ENCODE results near the gene PTPN14.
A peak's percentile ranks its signal among the peaks of the same experiment; 100 is the strongest.

PTPN14 gene

GRCh38 chr1:214439352-214440119, 111.9 kb downstream of the PTPN14 start:
- H3K27ac ChIP-seq (ENCODE audit: low read depth, low read length), result peak overlapping the region; percentile 36
- H3K36me3 ChIP-seq (ENCODE audit: control insufficient read depth, insufficient read depth, low read length), result no peaks in the 10 kb centered on the region
- no peak overlapping the region for H2AK5ac ChIP-seq (ENCODE audit: low read length)
- H3K4me1 ChIP-seq (ENCODE audit: control insufficient read depth, low read depth, low read length), result peaks cover 21% of the 10 kb centered on the region
- no peak overlapping the region for H3K4me2 ChIP-seq (ENCODE audit: low read length)
- no peak overlapping the region for H4K5ac ChIP-seq (ENCODE audit: low read length)
- H3K4ac ChIP-seq (ENCODE audit: low read depth, low read length), result peak overlapping the region; percentile 38
- H3K18ac ChIP-seq (ENCODE audit: low read length), result peak overlapping the region; percentile 28
- no peak overlapping the region for H2BK15ac ChIP-seq (replicated peaks; ENCODE audit: low read depth)
- no CpG with 5 or more reads among the region's 12 CpGs for WGBS (ENCODE audit: extremely low coverage, insufficient coverage, low lambda C conversion rate)
- peak overlapping the region; percentile 41 for H2BK5ac ChIP-seq (ENCODE audit: low read length)
- no peak overlapping the region for H3K23ac ChIP-seq (ENCODE audit: low read length)
- H3K4me3 ChIP-seq (ENCODE audit: low read length), result no peak overlapping the region
- H3K27me3 ChIP-seq (ENCODE audit: insufficient read depth, low read length, poor library complexity), result no peaks in the 10 kb centered on the region
- peaks cover 2% of the 10 kb centered on the region for H3K79me1 ChIP-seq (ENCODE audit: low read length)
- H2BK120ac ChIP-seq (ENCODE audit: low read depth, low read length), result no peak overlapping the region
- H4K8ac ChIP-seq (ENCODE audit: low read depth, low read length), result peak overlapping the region; percentile 0
- DNase-seq, result peak; percentile 84
- peak overlapping the region; percentile 20 for H3K9ac ChIP-seq (ENCODE audit: low read length)
- peaks cover 13% of the 10 kb centered on the region for H3K79me2 ChIP-seq (ENCODE audit: control insufficient read depth, insufficient read depth, low read length)
- peak overlapping the region; percentile 8 for H3K56ac ChIP-seq (ENCODE audit: low read length)

DNA sequence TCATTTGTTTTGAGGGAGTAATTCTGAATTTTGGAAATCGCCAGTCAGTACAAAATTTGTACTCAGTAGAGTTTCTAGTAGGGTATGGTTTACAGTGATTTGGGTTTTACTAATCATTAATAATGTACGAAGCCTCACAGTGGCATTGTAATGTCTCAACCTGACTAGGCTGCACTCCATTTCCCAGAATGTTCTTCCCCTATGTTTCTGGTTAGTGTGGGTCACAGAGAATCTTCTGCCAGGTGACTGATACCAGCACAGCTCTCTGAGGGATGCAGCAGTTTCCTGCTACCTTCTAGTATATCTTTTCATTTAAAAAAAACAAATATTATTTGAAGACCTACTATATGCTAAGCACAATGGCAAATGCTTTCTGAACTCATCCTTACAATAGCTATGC, 112.9 kb downstream of the PTPN14 start:
- no peak overlapping the region for H3K56ac ChIP-seq (ENCODE audit: low read length)
- DNase-seq, result no peak
- H3K27ac ChIP-seq (ENCODE audit: low read depth, low read length), result no peak overlapping the region

DNA sequence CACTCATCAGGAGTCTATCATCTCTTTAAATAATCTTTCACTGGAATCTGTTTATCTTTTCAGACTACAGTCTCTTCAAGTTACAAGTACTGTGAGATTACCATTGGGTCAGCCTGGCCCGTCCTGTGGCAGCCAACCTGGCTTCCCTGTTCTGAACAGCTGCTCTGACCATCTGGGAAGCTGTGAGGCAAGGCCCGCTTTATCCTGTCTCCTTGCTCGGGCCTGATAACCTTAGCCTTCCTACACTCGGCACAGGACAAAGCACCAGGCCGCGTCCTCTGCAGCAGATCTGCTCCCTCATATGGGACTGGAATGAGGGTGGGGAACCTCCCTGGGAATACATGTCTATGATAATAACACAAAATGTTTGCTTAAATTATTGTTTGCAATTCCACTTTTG, 113.3 kb downstream of the PTPN14 start:
- Histone ChIP-seq H3K27me3 (ENCODE audit: insufficient read depth, low read length, poor library complexity) (no peaks in the 10 kb centered on the region), H3K36me3 (ENCODE audit: control insufficient read depth, insufficient read depth, low read length) (no peaks in the 10 kb centered on the region), H3K56ac (ENCODE audit: low read length) (no peak overlapping the region), H4K5ac (ENCODE audit: low read length) (no peak overlapping the region), H3K27ac (ENCODE audit: low read depth, low read length) (no peak overlapping the region), H2BK5ac (ENCODE audit: low read length) (no peak overlapping the region), H4K8ac (ENCODE audit: low read depth, low read length) (no peak overlapping the region), H3K79me2 (ENCODE audit: control insufficient read depth, insufficient read depth, low read length) (peaks cover 9% of the 10 kb centered on the region), H3K23ac (ENCODE audit: low read length) (no peak overlapping the region), H3K4me1 (ENCODE audit: control insufficient read depth, low read depth, low read length) (peaks cover 18% of the 10 kb centered on the region), H3K9ac (ENCODE audit: low read length) (no peak overlapping the region), H3K4me3 (ENCODE audit: low read length) (no peak overlapping the region), H2BK120ac (ENCODE audit: low read depth, low read length) (no peak overlapping the region), H3K4ac (ENCODE audit: low read depth, low read length) (peak overlapping the region; percentile 41), H3K79me1 (ENCODE audit: low read length) (no peaks in the 10 kb centered on the region), H3K18ac (ENCODE audit: low read length) (peak overlapping the region; percentile 8), H2AK5ac (ENCODE audit: low read length) (no peak overlapping the region), H3K4me2 (ENCODE audit: low read length) (no peak overlapping the region), H2BK15ac (replicated peaks; ENCODE audit: low read depth) (no peak overlapping the region)
- peak; percentile 75 for DNase-seq
- WGBS (ENCODE audit: extremely low coverage, insufficient coverage, low lambda C conversion rate), result no CpG with 5 or more reads among the region's 6 CpGs

More for the DNA sequence above, 112.9 kb downstream of the PTPN14 start:
- Histone ChIP-seq H3K79me1 (ENCODE audit: low read length) (peaks cover under 1% of the 10 kb centered on the region), H2BK5ac (ENCODE audit: low read length) (no peak overlapping the region), H3K4me2 (ENCODE audit: low read length) (no peak overlapping the region), H2BK15ac (replicated peaks; ENCODE audit: low read depth) (no peak overlapping the region), H4K5ac (ENCODE audit: low read length) (no peak overlapping the region), H3K79me2 (ENCODE audit: control insufficient read depth, insufficient read depth, low read length) (peaks cover 10% of the 10 kb centered on the region), H2BK120ac (ENCODE audit: low read depth, low read length) (no peak overlapping the region), H3K27me3 (ENCODE audit: insufficient read depth, low read length, poor library complexity) (no peaks in the 10 kb centered on the region), H3K23ac (ENCODE audit: low read length) (no peak overlapping the region), H4K8ac (ENCODE audit: low read depth, low read length) (no peak overlapping the region), H3K36me3 (ENCODE audit: control insufficient read depth, insufficient read depth, low read length) (no peaks in the 10 kb centered on the region), H3K18ac (ENCODE audit: low read length) (peak overlapping the region; percentile 75), H3K4me1 (ENCODE audit: control insufficient read depth, low read depth, low read length) (peaks cover 18% of the 10 kb centered on the region), H2AK5ac (ENCODE audit: low read length) (no peak overlapping the region), H3K4ac (ENCODE audit: low read depth, low read length) (peak overlapping the region; percentile 81), H3K4me3 (ENCODE audit: low read length) (no peak overlapping the region), H3K9ac (ENCODE audit: low read length) (no peak overlapping the region)
- no CpG with 5 or more reads among the region's 2 CpGs for WGBS (ENCODE audit: extremely low coverage, insufficient coverage, low lambda C conversion rate)

- no peaks in the 10 kb centered on the region for H3K27me3 ChIP-seq (ENCODE audit: insufficient read depth, low read length, poor library complexity)
Observed at GRCh38 chr1:214435867-214436266, 115.5 kb downstream of the PTPN14 start.

GRCh38 chr1:214432245-214432644, 119.2 kb downstream of the PTPN14 start:
- no peak overlapping the region for H2BK15ac ChIP-seq (replicated peaks; ENCODE audit: low read depth)
- no peak overlapping the region for H2BK120ac ChIP-seq (ENCODE audit: low read depth, low read length)
- H3K4me1 ChIP-seq (ENCODE audit: control insufficient read depth, low read depth, low read length), result peaks cover 7% of the 10 kb centered on the region
- no peak overlapping the region for H2BK5ac ChIP-seq (ENCODE audit: low read length)
- no peaks in the 10 kb centered on the region for H3K36me3 ChIP-seq (ENCODE audit: control insufficient read depth, insufficient read depth, low read length)
- no CpG with 5 or more reads among the region's 1 CpG for whole genome bisulfite sequencing (ENCODE audit: extremely low coverage, insufficient coverage, low lambda C conversion rate)
- no peak overlapping the region for H3K23ac ChIP-seq (ENCODE audit: low read length)
- H3K18ac ChIP-seq (ENCODE audit: low read length), result no peak overlapping the region
- no peak overlapping the region for H3K4me2 ChIP-seq (ENCODE audit: low read length)
- H3K27me3 ChIP-seq (ENCODE audit: insufficient read depth, low read length, poor library complexity), result no peaks in the 10 kb centered on the region
- H3K27ac ChIP-seq (ENCODE audit: low read depth, low read length), result no peak overlapping the region
- H4K5ac ChIP-seq (ENCODE audit: low read length), result no peak overlapping the region
- no peak overlapping the region for H4K8ac ChIP-seq (ENCODE audit: low read depth, low read length)
- no peak for DNase-seq
- no peak overlapping the region for H2AK5ac ChIP-seq (ENCODE audit: low read length)
- H3K4me3 ChIP-seq (ENCODE audit: low read length), result no peak overlapping the region
- no peak overlapping the region for H3K4ac ChIP-seq (ENCODE audit: low read depth, low read length)
- peaks cover 4% of the 10 kb centered on the region for H3K79me2 ChIP-seq (ENCODE audit: control insufficient read depth, insufficient read depth, low read length)
- H3K56ac ChIP-seq (ENCODE audit: low read length), result no peak overlapping the region
- no peaks in the 10 kb centered on the region for H3K79me1 ChIP-seq (ENCODE audit: low read length)
- H3K9ac ChIP-seq (ENCODE audit: low read length), result no peak overlapping the region

More at GRCh38 chr1:214435867-214436266, 115.5 kb downstream of the PTPN14 start:
- Histone ChIP-seq H3K27ac (ENCODE audit: low read depth, low read length) (no peak overlapping the region), H3K4me1 (ENCODE audit: control insufficient read depth, low read depth, low read length) (peaks cover 13% of the 10 kb centered on the region), H3K23ac (ENCODE audit: low read length) (no peak overlapping the region), H3K56ac (ENCODE audit: low read length) (no peak overlapping the region), H4K5ac (ENCODE audit: low read length) (no peak overlapping the region), H3K36me3 (ENCODE audit: control insufficient read depth, insufficient read depth, low read length) (no peaks in the 10 kb centered on the region), H3K4ac (ENCODE audit: low read depth, low read length) (no peak overlapping the region), H3K9ac (ENCODE audit: low read length) (no peak overlapping the region), H4K8ac (ENCODE audit: low read depth, low read length) (no peak overlapping the region), H3K79me2 (ENCODE audit: control insufficient read depth, insufficient read depth, low read length) (peaks cover 9% of the 10 kb centered on the region), H3K18ac (ENCODE audit: low read length) (no peak overlapping the region), H2AK5ac (ENCODE audit: low read length) (no peak overlapping the region), H3K79me1 (ENCODE audit: low read length) (no peaks in the 10 kb centered on the region), H3K4me2 (ENCODE audit: low read length) (no peak overlapping the region), H2BK120ac (ENCODE audit: low read depth, low read length) (no peak overlapping the region), H3K4me3 (ENCODE audit: low read length) (no peak overlapping the region), H2BK5ac (ENCODE audit: low read length) (no peak overlapping the region), H2BK15ac (replicated peaks; ENCODE audit: low read depth) (no peak overlapping the region)
- DNase-seq, result no peak
- WGBS (ENCODE audit: extremely low coverage, insufficient coverage, low lambda C conversion rate), result no CpG with 5 or more reads among the region's 4 CpGs
